ENCODE results near the gene NDUFB7.

- TF ChIP-seq GTF2F1 (IDR thresholded peaks at IDR 0.05; ENCODE audit: borderline replicate concordance, low read depth, low read length) (no peak), CTCF (IDR thresholded peaks at IDR 0.05; ENCODE audit: control extremely low read depth in 1 of 3, insufficient read depth in 1 of 3, low read depth in 1 of 3, low read length in 3 of 3) (no peak), RAD21 (IDR thresholded peaks at IDR 0.05 in 1 of 2, conservative IDR thresholded peaks at IDR 0.05 in 1 of 2; ENCODE audit: low read depth in 2 of 2, low read length in 2 of 2) (no peak), EP300 (IDR thresholded peaks at IDR 0.05; ENCODE audit: borderline replicate concordance in 1 of 2, low read depth in 2 of 2, low read length in 2 of 2) (no peak), TEAD4 (IDR thresholded peaks at IDR 0.05; ENCODE audit: low read depth, low read length) (no peak), POLR2A (IDR thresholded peaks at IDR 0.05; ENCODE audit: control extremely low read depth in 1 of 2, low read depth in 2 of 2, low read length in 2 of 2) (no peak), EGR1 (IDR thresholded peaks at IDR 0.05; ENCODE audit: borderline replicate concordance, low read depth, low read length) (no peak), TAF1 (IDR thresholded peaks at IDR 0.05; ENCODE audit: low read depth, low read length) (no peak), JUND (IDR thresholded peaks at IDR 0.05; ENCODE audit: low read length) (no peak), POLR2AphosphoS5 (IDR thresholded peaks at IDR 0.05; ENCODE audit: low read depth, low read length) (no peak), YY1 (IDR thresholded peaks at IDR 0.05; ENCODE audit: low read depth, low read length) (no peak), RXRA (IDR thresholded peaks at IDR 0.05; ENCODE audit: insufficient read depth, low read depth, low read length) (no peak), USF2 (IDR thresholded peaks at IDR 0.05; ENCODE audit: low read length) (no peak), CREB1 (IDR thresholded peaks at IDR 0.05) (no peak)
Observed at GRCh38 chr19:14530005-14530348, 41.9 kb downstream of the NDUFB7 start.

Measured in H1 (cell line).